Caki2 (cell line): ENCODE measurements around the gene PRKD3. TPM values are rescaled to one million over a fixed set of nuclear protein-coding genes. Genes with fewer than 3 reads are reported as not detected.
A peak's percentile ranks its signal among the peaks of the same experiment; 100 is the strongest.

Experiments used
- DNase-seq: peaks from one replicate; pipeline ENCODE4 v3.0.0-alpha.2; 2015; ENCODE audit warnings: low read depth
- in situ Hi-C: cut with HindIII; loops from 2 replicates; pipeline ENCODE4 v1.10.0; 2016; ENCODE audit warnings: low sequenced_read_pairs, low pct_unique_long_range_greater_than_20kb, mixed read lengths
- total RNA-seq: library from RNA; depleted of rRNA; stranded (reverse); fragments of >200 nt; shearing (Covaris generic); gene quantifications from 2 replicates; pipeline ENCODE4 v1.2.3, GENCODE V29; 2014; ENCODE audit warnings: low replicate concordance

Gene PRKD3
- total RNA-seq, 1 experiment from 2014 or later: 8.4 TPM

GRCh38 chr2:37344453-37345361, 20.1 kb upstream of the PRKD3 start, which contains the start of gene QPCT:
TSS of gene QPCT (plus strand) at chr2:37344630. CDS start at chr2:37344732, 102 bp downstream.
- peak; percentile 23 for DNase-seq
- in situ Hi-C loops: no loop called here

DNA sequence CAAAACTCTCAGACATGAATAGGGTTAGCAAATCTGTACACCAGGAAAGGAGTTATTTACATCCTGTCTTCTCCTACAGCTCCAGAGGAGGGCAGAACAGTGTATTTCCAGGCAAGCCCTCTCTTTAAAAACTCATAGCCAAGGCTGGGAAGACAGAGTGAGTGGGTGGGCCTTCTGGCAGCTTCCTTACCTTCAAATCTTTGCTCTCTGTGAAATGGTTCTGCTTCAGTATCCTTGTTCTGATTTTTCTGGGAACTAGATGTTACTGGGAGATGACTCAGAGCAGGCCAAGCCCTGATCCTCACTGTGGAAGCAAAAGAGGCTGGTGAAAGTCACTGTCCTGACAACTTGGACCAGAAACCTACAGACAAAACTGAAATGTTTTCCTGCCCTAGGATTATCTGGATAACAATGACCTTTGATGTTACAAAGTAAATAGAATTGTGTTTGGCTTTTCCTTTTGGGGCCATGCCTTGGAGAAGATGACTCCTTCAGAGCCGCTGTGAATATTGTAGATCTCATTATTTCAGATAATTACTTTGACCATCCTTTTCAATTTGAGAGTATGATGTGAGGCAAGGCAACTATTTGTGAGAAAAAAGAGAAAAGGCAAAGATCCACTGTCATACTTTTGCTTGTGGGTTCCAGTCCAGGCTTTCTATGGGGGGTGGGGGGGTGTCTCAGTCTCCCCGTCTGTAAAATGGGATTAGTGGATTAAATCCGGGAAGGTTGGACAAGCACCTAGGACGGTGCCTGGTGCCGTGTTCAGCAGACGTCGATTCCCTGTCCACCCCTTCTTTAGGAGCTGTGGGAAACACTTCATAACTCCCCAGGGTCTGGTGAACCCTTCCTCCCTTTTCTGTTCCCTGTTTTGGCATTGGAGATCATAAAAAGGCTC, 19.2 kb upstream of the PRKD3 start:
- DNase-seq: peak; percentile 27
- in situ Hi-C loops: no loop called here

DNA sequence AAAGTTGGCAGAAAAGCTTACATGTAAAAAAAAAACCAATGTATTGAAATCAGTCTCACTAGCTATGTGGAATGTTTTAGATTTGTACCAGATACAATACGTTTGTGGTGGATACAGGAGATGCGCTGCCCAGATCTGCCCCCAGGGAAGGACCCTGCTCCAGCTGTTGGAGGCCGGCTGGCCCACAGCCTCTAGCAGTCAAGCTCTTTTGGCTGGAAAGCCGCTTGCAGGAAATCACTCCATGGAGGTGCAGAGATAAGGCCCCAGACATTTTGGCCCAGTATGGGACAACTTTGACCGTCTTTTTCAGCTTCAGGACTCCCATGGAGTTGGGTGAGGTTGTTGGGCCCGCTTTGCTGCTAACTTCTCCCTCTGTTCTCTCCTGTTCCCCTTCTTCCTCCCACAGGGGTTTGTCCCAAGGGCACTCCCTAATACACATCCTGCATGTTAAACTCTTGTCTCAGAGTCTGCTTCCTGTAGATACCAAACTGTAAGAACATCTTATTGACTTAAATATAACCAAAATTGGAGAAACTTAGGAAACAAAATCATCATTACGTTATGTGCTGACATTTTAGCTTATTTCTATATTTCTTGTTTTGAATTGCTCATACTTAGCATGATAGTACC, 18.1 kb upstream of the PRKD3 start:
- in situ Hi-C loops: no loop called here
- DNase-seq: no peak

DNA sequence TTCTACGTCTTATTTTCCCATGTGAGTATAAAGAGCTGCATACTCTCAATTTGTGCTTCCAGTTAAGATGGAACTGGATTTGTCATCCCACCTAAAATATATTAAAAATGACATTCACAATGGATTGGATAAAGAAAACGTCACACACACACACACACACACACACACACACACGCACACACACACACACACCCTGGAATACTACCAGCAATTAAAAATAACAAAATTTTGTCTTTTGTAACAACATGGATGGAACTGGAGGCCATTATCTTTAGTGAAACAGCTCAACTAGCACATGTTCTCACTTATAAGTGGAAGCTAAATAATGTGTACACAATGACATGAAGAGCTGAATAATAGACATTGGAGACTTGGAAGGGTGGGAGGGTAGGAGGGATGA, 16.0 kb upstream of the PRKD3 start:
- in situ Hi-C loops: no loop called here

DNA sequence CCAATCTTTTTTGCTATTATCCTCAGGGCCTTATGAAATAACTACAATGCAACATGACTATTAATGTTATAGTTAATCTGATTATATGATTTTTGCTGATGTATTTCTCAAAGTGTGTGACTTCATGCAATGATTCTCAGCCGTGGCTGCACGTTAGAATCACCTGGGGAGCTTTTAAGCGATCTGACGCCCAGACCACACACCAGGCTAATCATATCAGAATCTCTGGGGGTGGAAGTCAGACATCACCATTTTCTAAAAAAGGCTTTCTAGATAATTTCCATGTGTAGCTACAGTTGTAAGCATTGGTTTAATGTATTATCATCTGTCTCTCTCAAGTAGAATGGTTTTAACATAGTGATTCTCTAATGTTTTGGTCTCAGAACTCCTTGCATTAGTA, 14.3 kb upstream of the PRKD3 start:
- DNase-seq: no peak
- in situ Hi-C loops: no loop called here

More for the DNA sequence above, 16.0 kb upstream of the PRKD3 start:
- DNase-seq: no peak

GRCh38 chr2:37337620-37338280, 13.1 kb upstream of the PRKD3 start:
- in situ Hi-C loops: no loop called here
- DNase-seq: no peak

DNA sequence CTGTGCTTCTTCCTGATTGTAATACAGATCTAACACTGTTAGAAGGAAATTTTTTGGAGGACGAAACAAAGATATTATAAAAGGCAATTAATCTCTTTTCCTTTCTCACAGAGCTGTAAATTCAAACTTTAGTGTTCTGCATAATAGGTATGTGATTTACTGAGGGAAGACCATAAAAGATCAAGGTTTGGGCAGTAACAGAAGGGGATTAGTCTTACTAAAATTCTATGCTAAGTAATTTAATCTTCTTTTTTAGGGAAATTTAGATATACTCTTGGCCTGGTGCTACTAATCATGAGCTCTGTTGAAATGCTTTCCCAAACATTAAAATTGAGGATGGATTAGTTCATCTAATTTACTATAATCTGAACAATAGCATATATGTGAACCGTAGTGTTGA, 11.0 kb upstream of the PRKD3 start:
- in situ Hi-C loops: no loop called here

GRCh38 chr2:37333256-37333655, 8.6 kb upstream of the PRKD3 start:
- no peak for DNase-seq
- in situ Hi-C loops: no loop called here

More for the DNA sequence above, 11.0 kb upstream of the PRKD3 start:
- DNase-seq: no peak

GRCh38 chr2:37332560-37332959, 7.9 kb upstream of the PRKD3 start:
- no peak for DNase-seq
- in situ Hi-C loops: no loop called here

- no peak for DNase-seq
- in situ Hi-C loops: no loop called here
Measured at GRCh38 chr2:37330681-37331080, 6.0 kb upstream of the PRKD3 start.

DNA sequence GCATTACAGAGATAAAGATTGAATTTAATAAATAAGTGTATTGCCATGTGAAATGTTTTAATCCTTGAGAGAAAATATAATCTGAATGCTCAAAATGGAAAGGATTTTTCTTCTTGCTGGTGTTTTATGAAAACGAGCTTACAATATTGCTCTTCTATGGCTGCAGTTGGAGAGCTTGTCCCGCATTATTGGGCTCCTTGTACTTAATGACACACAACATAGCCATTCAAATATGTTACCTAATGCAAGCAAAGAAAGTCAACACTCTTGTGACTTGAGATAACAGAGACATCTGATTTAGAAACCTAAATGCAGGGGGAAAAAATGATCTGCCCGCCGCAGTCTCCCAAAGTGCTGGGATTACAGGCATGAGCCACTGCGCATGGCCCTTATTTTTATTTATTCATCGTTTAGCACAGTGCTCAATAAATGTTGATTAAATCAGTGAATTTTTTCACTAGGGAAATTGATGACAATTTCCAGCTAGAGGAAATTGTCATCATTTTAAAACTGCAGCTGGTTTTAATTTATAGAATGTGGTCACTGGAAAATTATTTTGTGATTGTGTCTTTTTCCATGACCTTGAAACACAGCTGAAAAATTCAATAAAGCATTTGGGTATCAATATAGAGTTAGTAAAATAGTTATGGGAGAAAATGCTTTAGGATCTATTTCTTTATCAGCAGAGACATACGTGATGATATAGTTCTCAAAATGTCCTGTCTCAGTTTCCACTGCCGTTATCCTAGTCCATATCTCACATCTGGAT, 2.4 kb upstream of the PRKD3 start:
- DNase-seq: no peak
- in situ Hi-C loops: no loop called here

- DNase-seq: no peak
- in situ Hi-C loops: no loop called here
Measured at GRCh38 chr2:37326285-37326684, 1.7 kb upstream of the PRKD3 start.

DNA sequence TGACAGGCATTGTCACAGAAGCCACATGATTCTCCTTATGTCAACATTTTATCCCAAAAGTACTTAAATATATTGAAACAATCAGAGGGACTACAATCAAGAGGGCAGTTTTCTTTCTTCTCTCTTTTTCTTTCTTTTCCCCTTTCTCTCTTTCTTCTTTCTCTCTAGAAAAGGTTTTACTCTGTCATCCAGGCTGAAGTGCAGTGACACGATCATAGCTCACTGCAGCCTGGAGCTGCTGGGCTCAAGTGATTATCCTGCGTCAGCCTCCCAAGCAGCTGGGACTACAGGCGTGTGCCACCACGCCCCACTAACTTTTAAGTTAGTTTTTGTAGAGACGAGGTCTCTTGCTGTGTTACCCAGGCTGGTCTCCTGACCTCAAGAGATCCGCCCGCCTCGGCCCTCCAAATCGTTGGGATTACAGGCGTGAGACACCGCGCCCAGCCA, 1.0 kb upstream of the PRKD3 start:
- in situ Hi-C loops: no loop called here
- no peak for DNase-seq

DNA sequence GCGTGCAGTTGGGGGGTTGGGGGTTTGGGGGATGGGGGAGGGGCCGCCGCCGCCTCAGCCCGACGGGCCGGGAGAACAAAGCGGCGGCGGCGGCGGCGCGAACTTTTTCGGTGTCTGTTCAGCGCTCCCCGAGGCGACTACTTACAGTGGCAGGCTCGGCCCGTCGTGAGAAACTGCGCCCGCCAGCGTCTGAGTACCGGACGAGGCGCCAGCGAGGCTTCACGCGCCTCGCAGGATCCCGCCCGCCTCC, 172 bp downstream of the PRKD3 start:
- in situ Hi-C loops: no loop called here
- DNase-seq: no peak

GRCh38 chr2:37323781-37324535, 675 bp downstream of the PRKD3 start:
- DNase-seq: peak; percentile 31
- in situ Hi-C loops: no loop called here

DNA sequence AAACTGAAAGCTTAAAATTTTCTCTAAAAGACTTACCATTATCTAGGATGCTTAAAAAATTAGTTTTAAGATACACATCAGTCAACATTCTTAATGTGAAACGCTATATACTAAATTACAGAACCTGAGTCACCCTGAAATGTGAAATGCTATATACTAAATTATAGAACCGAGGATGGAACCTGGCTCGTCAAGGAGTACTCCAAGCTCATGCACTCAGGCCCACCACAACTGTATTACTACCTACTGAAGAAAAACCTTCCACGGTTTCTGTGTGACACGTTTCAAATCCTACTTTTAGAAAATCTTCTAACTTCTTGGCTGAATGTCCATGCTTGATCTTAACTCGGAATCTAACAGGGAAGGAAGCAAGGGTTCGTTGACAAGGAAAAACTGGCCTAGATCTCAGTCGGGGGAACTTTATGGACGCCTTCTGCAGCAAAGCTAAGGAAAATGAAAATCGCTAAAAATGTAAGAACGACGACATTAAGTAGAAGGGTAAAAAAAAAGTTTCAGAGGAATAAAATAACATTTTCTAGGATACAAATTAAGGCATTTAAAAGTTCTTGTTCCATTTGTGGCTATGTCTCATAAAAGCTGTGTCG, 1.4 kb downstream of the PRKD3 start:
- in situ Hi-C loops: no loop called here
- DNase-seq: no peak

- in situ Hi-C loops: no loop called here
Measured at GRCh38 chr2:37322368-37322767, 2.3 kb downstream of the PRKD3 start.

More at GRCh38 chr2:37322368-37322767, 2.3 kb downstream of the PRKD3 start:
- no peak for DNase-seq
